G401 (cell line): ENCODE results near the gene TMSB4X. TPM values are rescaled to one million over a fixed set of nuclear protein-coding genes. Genes with fewer than 3 reads are reported as not detected.
"Not testable (repeated sequence)": the region's sequence is repeated elsewhere in the genome, so short reads cannot be mapped to it uniquely, and the experiment has no call there.

Experiments used
- DNase-seq: peaks from one replicate; pipeline ENCODE4 v3.0.0-alpha.2; 2015; ENCODE audit warnings: low spot score
- in situ Hi-C: cut with HindIII; loops from 2 replicates; pipeline ENCODE4 v1.10.0; 2016; ENCODE audit warnings: low sequenced_read_pairs, mixed read lengths
- total RNA-seq: library from RNA; depleted of rRNA; stranded (reverse); fragments of >200 nt; shearing (Covaris generic); gene quantifications from 2 replicates; pipeline ENCODE4 v1.2.3, GENCODE V29; 2014

TMSB4X gene
- total RNA-seq, 1 experiment from 2014 or later: 2,749 TPM

GRCh38 chrX:12973561-12974304, 1.2 kb upstream of the TMSB4X start:
- in situ Hi-C loops: no loop called here
- DNase-seq: peak; percentile 51

DNA sequence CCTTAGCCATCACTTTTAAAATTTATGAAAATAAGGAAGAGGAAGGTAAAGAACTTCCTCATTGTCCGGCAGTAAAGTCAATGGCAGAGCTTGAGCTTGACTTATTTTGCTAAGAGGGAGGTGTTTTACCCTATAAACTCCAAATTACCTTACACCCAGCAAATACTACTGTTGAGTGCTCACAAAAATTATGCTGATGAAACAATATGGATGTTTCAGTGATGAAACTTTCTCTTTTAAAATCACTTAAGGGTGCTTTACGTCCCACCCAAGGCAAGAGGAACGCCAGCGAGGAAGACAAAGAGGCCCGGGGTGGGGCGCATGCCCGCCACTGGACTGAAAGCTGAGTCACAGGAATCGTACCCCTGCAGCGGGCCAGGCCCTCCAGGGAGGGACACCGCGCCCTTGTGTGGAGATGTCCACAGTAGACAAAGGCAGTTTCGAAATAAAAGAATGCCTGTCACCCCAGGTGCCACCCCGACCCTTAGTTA, 560 bp upstream of the TMSB4X start:
- in situ Hi-C loops: no loop called here
- peak; percentile 43 for DNase-seq

GRCh38 chrX:12975670-12975965, 708 bp downstream of the TMSB4X start:
- DNase-seq: no peak
- in situ Hi-C loops: no loop called here

DNA sequence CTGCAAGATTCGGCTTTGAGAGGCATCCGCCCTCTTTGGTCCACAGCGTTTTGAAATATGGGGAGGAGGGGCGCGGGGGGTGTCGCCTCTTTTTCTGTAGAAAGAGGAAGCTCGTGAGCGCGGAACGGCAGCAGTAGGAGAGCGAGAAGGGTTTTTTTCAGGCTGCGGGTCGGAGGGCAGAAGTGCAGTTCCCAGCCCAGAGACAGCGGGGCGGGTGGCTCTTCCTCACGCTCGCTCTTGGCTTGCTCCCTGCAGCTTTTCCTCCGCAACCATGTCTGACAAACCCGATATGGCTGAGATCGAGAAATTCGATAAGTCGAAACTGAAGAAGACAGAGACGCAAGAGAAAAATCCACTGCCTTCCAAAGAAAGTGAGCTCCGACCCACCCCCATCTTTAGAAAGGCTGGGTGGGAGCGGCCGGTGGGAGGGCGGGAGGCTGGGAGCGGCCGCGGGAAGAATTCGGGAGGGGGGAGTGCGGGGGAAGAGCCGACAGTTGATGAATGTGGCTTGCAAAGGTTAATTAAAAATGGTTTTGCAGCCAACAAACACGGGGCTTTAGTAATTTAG, 1.2 kb downstream of the TMSB4X start:
- peak; percentile 54 for DNase-seq
- in situ Hi-C loops: no loop called here

DNA sequence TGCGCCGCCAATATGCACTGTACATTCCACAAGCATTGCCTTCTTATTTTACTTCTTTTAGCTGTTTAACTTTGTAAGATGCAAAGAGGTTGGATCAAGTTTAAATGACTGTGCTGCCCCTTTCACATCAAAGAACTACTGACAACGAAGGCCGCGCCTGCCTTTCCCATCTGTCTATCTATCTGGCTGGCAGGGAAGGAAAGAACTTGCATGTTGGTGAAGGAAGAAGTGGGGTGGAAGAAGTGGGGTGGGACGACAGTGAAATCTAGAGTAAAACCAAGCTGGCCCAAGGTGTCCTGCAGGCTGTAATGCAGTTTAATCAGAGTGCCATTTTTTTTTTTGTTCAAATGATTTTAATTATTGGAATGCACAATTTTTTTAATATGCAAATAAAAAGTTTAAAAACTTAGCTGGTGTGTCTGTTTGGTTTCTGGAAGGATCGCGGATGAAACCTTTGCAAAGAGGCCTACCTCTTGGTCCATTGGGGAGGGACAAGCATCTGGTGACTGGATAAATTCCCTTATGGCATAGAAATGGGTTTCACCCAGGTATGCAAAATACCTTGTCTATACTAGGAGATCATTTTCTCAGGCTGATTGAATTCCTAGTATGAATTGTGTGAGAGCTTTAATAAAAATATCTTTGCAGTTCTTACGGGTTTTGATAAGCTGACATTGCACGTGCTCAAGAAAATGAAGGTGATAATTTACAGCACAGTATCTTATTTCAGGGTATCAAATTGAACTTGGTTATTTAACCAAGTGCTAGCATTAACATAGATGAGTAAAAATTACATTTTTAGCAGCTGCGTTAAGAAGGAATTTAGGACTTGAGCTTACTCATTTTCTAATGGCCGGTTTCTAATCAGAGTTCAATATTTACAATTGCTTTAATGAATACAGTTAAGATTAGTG, 2.2 kb downstream of the TMSB4X start:
- peak; percentile 20 for DNase-seq
- in situ Hi-C loops: not testable (repeated sequence)

- no peak for DNase-seq
- in situ Hi-C loops: no loop called here
Observed at GRCh38 chrX:12977761-12978204, 2.9 kb downstream of the TMSB4X start.

GRCh38 chrX:12978205-12979025, 3.5 kb downstream of the TMSB4X start:
- DNase-seq: peak; percentile 81
- in situ Hi-C loops: no loop called here

DNA sequence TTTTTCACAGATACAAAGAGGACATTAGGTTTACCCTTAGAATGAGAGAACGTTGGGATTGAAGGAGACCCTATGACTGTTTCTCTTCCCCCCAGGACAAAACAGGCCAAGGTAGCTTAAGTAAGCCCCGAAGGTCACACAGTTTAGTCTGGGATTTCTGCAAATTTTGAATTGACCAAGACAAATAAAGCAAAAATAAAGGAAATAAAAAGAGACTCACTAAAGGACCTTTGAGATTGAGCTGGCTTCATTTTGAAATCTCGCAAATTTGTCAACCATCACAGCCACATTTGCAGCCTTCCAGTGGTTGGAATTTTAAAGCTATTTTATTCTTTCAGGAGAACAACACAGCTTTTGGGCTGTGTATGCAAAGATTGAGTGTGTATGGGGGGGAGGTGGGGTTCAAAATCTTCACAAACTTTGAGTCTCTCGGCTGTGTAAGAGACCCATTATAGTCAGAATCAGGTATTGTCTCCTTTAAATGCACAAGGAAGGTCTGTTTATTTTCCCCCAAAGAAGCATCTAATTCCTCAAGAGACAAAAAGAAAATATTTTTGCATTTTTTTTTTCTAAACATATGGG, 4.2 kb downstream of the TMSB4X start:
- DNase-seq: peak; percentile 21
- in situ Hi-C loops: no loop called here

- DNase-seq: peak; percentile 31
- in situ Hi-C loops: no loop called here
Observed at GRCh38 chrX:12979616-12980015, 4.7 kb downstream of the TMSB4X start.

GRCh38 chrX:12980039-12980438, 5.1 kb downstream of the TMSB4X start:
- in situ Hi-C loops, DNase-seq: not testable (repeated sequence)

DNA sequence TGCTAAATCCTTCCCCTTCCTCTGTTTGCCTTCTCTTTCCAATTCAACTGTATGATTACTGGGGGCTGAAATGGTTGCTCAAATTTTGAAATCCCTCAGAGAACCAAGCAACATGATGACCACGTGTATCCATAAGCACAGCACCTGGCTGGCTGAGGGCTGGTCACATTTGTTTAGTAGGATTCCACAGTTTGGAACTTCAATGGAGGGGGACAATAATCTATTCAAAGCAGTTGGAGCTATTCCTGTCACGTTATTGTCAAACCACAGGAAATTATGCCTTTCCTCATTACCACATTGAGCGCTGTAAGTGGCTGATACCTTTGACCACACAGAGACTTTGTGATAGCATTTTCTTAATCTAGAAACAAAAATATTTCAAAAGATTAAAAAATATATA, 7.0 kb downstream of the TMSB4X start:
- in situ Hi-C loops: no loop called here
- no peak for DNase-seq

DNA sequence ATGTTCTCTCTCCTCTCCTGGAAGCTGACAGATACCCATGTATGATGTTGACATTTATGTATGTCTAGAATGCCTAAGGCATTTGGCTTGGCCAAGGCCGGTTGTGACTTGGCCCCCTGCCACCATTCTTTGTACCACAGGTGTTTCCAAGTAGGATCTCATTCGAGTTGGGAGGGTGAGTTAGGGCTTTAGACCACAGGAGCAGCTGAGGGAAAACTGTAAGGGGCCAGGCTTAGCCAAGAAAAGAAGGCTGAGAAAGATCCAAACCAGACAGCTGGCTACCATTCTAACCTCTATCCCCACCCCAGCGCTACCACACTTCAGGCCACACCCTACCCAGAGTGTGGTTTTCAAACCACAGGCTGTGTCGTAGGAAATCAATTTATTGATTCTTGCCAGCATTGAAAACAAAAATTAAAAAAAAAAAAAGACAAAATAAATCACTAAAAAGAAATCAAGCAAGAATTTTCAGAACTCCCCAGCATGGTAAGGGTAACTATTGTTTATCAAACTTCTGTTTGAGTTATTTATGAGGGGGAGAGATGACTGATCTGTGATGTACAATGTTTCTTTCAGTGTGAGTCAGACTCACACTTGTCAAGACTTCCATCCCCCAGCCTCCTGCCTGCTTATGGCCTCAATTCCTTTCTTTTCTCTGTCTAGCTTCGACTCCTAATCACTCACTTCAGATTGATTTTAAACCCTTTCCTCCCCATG, 9.9 kb downstream of the TMSB4X start:
- in situ Hi-C loops: no loop called here
- DNase-seq: peak; percentile 12

DNA sequence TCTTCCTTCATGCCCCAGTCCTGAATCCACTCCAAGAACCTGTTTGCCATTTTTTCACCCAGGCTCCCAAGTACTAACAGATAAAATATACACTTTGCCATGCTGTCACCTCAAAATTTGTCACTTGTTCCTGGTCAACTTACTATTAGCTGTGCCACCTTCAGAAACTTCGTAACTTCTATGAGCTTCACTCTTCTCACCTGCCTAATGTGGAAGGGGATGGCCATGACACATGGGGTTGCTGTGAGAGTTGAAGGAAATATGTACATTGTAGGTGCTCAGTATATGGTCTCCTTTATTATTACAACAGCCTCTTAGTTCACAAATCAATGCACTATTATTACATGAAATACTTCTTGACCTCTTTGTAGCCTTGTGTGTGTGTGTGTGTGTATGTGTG, 10.4 kb downstream of the TMSB4X start:
- in situ Hi-C loops: no loop called here
- DNase-seq: no peak

DNA sequence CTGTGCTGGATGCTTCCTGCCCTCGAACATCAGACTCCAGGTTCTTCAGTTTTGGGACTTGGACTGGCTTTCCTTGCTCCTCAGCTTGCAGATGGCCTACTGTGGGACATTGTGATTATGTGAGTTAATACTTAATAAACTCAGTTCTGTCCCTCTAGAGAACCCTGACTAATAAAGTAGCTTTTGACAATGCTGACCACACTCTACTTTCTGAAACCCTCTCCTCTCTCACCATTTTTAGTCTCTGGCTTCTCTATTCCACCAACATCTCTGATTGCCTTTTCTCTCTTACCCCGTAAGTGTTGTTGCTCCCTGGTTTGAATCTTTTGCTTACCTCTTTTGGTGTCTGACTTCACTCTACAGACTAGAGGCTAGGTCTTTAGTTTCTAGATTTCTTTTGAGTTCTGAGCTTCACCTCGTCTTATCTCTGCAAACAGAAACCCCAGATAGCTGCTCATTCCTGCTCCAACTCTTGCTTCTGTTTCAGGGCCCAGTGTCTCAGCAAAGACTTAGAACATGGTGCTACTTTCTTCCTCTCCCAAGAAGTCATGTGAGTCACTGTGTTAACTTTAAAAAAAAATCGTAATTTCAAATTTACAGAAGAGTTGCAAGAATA, 11.4 kb downstream of the TMSB4X start:
- DNase-seq: no peak
- in situ Hi-C loops: no loop called here

- in situ Hi-C loops: no loop called here
- DNase-seq: no peak
Observed at GRCh38 chrX:12986886-12987285, 12.0 kb downstream of the TMSB4X start.

DNA sequence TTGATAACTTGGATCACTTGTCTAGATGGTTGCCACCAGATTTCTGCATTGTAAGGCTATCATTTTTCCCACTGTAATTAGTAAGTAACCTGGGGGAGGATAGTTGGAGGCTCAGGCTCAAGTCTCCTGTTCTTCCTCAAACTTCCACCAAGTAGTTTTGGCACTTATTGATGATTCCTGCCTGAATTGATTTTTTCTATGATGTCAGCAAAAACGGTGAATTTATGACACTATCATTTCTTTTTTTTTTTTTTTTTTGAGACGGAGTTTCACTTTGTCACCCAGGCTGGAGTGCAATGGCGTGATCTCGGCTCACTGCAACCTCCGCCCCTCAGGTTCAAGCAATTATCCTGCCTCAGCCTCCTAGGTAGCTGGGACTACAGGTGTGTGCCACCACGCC, 12.4 kb downstream of the TMSB4X start:
- no peak for DNase-seq
- in situ Hi-C loops: no loop called here

DNA sequence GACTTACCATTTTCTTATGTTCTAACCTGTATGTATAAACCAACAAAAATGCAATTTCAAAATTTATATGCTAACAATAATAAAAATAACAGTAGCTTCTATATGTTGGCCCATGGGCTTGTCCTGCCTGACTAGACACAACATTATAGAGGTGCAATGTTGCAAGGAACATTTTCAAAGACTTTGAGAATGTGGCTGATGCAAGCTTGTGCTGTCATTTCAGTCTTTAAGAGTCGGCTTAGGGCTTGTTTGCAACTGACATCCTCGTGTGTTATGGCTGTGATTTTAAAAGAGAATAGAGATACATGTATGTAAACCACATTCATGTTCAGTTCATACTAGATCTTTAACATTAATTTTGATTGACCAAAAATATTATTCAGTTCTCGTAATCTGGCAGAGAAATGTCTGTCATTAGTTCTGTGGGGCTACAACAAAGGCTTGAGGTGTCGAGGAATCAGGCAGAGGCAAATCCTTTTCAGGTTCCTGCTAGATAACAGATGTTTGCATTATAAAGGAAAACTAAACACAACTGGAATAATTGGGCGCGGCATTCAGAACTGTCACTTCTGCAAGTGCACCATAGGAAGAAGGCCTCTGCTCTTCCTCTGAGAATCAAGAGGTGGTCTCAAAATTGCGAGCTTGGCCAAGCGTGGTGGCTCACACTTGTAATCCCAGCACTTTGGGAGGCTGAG, 13.1 kb downstream of the TMSB4X start:
- DNase-seq: no peak
- in situ Hi-C loops: no loop called here
